ENCODE data around the gene ARHGAP22. TPM values are rescaled to one million over a fixed set of nuclear protein-coding genes. Genes with fewer than 3 reads are reported as not detected.

The ARHGAP22 gene
- polyA plus RNA-seq, 1 donor = 1.3 TPM

DNA sequence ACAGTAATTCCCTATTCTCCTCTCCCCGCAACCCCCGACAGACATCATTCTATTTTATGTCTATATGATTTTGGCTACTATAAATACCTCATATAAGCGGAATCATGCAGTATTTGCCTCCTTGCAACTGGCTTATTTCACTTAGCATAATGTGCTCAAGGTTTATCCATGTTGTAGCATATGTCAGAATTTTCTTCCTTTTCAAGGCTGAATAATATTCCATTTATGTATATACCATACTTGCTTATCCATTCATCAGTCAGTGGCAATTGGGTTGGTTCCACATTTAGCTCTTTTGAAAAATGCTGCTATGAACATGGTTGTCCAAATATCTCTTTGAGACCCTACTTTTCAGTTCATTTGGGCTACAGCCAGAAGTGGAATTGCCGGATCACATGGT, 191.9 kb downstream of the ARHGAP22 start:
- DNase-seq = no peak

DNA sequence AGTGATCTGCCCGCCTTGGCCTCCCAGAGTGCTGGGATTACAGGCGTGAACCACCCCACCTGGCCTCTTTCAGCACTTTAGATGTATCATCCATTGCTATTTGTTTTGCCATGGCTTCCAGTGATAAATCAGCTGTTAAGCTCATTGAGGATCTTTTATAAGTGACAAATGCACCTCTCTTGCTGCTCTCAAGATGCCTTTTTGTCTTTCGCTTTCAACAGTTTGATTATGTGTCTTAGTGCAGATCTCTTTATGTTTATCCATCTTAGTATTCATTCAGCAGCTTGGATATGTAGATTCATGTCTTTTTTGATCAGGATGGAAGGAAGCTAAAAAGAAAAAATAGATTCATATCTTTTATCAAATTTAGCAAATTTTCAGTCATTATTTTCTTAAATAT, 192.8 kb downstream of the ARHGAP22 start:
- DNase-seq = no peak

DNA sequence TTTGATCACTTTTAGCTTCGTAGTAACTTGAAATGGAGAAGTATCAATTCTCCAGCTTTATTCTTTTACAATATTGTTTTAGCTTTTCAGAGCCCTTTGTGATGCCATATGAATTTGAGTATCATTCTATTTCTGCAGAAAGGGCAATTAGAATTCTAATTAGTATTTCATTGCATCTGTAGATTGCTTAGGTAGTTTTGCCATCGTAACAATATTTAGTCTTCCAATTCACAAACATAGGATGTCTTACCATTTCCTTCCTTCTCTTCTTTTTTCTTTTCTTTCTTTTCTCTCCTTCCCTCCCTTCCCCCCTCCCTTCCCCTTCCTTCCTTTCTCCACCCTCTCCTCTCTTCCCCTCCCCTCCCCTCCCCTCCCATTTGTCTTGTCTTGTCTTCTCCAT, 193.4 kb downstream of the ARHGAP22 start:
- no peak for DNase-seq

DNA sequence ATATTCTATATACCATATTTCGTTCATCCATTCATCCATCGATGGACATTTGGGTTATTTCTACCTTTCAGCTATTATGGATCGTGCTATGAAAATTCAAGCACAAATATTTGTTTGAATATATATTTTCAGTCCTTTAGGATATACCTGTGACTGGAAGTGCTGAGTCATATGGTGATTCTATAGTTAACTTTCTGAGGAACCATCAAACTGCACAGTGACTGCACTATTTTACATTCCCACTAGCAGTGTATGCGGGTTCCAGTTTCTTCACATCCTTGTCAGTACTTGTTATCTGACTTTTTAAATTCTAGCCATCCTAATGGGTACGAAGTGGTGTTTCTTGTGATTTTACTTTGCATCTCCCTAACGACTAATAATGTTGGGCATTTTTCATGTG, 194.4 kb downstream of the ARHGAP22 start:
- no peak for DNase-seq

DNA sequence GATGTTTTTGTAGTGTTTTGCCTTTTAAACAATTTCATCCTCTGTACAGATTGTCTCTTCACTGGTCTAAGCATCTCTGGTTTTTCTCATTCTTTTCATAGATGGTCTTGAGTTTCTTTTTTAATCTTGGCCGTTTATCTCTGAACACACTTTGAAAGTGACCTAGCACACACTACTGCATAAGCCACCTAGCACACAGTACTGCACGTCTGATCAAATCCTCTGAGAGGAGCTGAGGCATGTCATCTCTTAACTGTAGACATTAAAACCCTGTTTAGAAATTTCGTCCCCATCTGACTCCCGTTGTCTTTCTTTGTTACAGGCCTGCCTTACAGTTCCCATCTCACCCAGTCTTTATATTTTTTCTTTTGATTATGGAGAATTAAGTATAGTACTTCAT, 198.2 kb downstream of the ARHGAP22 start:
- no peak for DNase-seq

DNA sequence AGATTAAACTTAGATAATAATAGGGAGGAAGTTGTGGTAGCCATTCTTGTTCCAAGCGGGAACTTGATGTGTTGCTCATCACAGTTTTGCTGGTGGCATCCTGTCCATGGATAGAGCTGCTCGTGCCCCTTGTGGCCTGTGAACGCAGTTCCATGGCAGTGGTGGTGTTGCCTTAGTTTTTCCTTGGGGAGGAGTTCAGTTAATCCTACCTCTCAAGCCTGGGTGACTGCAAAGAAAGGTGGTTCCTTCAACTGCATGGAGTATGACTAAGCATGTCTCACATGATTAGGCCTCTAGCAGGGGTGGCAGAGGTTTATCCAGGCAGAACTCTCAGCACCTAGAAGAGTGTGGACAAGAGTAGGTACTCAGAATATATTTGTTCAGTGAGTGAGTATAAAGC, 198.7 kb downstream of the ARHGAP22 start:
- DNase-seq = no peak

DNA sequence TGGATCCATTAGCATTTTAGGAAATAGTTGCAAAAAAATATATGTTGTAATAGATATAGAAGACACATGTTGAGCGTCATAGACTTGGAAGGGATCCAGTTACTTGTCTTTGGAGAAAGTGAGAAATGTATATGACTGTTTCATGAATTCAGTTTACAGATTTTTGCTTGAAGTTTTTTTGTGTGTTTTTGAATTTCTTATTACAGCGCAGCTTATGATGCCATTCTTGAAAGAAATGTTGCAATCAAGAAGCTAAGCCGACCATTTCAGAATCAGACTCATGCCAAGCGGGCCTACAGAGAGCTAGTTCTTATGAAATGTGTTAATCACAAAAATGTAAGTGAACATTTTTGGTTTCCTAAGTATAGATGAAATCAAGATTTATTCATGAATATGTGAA, 200.2 kb downstream of the ARHGAP22 start:
- DNase-seq = no peak

DNA sequence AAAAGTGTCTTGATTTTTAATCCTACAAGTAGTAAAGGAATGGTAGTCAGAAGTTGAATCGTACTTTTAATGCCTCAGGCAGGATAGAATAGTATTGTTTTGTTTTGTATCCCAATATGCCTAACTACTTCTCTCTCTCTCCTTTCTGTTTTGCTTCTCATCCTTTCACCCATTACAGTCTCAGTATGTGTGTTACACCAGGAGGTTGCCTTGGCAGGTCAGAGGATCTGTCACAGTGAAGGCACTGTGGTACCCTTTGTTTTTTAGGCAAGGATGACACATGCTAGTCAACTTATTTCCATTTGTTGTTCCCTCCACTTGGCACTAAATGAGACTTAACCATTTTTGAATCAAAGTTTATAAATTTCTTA, 204.0 kb downstream of the ARHGAP22 start:
- DNase-seq = no peak

DNA sequence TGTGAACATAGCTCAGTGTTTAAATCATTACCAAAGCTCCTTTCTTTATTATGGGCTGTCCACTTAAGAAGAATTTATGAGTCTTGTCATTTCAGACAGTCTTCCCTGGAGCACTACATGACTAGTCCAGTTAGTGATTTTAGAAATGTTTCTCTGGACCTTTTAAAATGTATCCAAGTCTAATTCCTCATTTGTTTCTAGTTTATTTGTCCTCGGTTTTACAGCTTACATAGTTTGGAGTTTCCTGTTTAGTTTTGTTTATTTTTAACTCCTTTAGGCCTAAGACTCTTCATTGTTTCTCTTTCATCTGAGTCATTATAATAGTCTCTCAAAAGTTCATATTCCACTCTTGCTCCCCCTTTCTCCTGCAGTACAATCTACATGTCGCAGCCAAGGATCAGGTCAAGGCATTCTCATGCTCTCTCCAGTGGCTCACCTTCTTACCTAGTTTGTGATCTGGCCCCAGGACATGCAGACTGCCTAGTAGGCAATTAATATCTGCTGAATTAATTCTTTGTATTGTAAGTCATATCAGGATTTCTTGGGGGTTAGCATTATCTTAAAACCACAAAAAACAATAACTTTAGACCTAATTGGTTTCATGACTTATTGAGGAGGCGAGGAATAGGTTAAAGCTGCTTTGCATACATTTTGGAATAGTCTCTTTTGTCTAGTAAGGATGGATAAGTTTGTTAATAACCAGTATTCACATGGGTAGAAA, 204.6 kb downstream of the ARHGAP22 start:
- DNase-seq = no peak

DNA sequence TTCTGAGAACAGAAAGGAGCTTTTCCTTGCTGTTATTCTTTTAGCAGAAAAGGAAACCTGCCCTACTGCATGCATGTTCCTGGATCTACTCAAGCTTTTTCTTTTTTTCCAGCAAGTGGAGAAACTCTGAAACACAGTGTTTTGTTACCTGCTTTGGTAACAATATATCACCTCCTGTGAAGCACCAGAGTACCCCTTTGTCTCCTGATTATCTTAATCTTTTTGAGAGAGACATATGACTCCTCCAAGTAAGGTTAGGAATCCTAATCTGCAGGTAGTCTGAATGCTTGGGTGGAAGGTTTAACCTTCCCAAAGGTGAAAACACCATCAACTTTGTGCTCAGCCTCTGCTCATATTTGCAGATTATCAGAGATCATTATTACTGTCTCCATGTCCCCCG, 205.3 kb downstream of the ARHGAP22 start:
- DNase-seq = no peak

DNA sequence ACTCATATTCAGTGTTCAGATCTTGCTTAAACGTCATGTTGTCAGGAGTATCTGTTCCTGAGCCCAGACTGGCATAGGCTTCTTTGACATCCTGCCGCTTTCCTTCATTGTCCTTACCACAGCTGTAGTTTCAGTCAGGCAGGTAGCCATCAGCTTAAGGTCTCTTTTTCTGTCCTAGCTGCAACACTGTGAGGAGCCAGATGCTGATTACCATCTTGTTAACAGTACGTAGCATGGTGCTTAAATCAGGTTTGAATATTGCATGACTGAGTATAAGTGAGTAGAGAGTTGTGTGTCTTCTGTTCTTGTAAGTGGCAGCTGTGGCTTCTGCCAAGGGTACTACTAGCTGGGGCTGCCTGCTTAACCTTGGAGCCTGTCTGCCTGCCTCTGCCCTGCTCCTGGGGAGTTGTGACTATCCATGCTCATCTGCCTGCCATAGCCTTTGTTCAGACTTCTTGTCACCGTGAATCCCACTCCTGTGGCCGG, 205.8 kb downstream of the ARHGAP22 start:
- DNase-seq = no peak

DNA sequence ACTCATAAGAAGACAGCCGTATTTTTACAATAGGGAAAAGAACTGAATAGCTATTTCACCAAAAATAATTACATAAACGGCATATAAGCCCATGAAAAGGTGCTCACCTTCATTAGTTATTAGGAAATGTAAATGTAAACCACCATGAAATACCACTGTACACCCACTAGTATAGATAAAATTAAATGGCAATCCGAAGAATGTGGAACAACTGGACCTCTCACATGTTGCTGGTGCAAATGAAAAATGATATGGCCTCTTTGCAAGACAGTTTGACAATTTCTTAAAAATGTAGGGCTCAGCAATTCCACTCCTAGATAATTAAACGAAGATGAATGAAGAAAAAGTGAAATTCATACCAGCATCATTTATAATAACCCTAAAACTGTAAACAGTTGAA, 206.6 kb downstream of the ARHGAP22 start:
- no peak for DNase-seq

Other genes starting within 250 kb of the ARHGAP22 start
- 3.9 TPM for gene WDFY4, start 79.8 kb upstream of the ARHGAP22 start, polyA plus RNA-seq (ENCODE audit: insufficient read length)

Measured in hindlimb muscle (tissue), 1 donor.